ENCODE data around the gene DCDC2C.

Gene DCDC2C

DNA sequence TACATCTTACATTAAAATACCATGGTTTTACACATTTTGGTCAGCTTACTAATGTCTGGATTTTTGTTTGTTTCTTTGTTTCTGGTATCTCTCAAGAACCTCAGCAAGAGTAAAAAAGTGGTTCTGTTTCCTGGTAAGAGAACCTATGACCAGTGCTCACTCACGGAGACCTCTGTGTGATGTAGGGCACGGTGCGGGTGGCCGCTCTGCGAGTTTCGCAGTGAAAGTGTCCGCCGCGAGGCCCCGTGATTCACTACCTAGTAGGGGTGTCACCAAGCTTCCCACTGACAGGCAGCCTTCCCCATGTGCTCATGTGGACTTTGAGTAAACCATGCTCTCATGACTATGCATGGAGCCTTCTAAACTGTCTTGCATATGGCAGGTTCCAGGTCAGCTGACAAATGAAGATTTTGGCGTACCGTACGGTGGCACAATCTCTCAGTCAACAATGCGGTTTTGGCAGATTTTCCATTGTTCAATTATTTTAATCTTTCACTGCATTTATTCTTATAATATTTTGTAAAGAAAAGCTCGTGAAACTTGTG is 137.3 kb downstream of the DCDC2C start:
- DNase-seq: no peak

DNA sequence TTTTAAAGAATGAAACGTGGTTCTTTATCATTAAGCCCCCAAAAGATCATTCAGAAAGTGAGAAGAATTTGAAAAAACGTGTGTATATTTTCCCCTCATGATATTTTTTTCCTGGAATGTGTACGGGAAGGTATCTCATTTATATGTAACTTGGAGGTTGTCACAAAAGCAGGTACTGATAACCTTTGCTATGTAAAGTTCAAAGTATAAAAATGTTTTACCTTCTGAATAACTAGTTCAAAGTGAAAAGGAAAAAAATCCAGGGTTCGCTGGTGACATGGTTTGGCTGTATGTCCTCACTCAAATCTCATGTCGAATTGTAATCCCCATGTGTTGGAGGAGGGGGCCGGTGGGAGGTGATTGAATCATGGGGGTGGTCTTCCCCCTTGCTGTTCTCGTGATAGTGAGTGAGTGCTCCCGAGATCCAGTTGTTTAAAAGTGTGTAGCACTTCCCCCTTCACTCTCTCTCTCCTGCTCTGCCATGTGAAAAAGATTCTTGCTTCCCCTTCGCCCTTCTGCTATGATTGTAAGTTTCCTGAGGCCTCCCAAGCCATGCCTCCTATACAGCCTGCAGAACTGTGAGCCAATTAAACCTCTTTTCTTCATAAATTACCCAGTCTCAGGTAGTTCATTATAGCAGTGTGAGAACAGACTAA is 144.2 kb downstream of the DCDC2C start:
- DNase-seq: no peak

DNA sequence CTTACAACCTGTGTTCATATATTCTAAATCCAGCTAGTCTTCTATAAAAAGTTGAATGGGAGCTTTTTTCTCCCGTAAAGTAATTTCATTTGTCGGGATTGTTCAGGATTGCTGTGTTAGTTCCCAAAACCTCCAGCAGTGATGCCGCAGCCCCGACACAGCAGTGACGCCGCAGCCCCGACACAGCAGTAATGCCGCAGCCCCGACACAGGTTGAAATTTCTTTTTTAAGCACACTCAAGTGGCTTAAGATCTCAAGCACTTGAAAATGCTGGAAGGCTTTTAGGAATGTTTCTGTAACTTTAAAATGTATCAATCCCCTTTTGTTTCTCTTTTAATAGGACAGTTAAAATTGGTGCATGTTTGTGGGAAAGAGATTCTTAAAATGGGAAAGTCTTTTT is 145.4 kb downstream of the DCDC2C start:
- DNase-seq: no peak

DNA sequence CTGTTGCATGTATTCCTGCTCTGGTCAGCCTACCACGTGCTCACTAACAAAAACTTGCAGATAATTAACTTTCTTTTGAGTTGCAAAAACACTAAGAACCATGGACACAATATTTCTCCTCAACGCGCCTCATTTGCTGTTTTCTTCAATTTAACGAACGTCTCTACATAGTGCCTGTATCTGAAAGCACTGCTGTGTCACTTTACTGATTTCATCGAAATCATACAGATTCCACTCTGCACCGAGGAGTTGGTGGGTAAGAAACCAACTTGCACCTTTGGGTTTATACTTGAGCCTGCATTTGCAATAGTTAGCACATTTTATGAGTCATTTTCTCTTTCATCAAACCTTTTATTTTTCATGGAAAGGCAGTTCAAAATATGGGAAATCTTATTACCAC is 145.8 kb downstream of the DCDC2C start:
- no peak for DNase-seq

DNA sequence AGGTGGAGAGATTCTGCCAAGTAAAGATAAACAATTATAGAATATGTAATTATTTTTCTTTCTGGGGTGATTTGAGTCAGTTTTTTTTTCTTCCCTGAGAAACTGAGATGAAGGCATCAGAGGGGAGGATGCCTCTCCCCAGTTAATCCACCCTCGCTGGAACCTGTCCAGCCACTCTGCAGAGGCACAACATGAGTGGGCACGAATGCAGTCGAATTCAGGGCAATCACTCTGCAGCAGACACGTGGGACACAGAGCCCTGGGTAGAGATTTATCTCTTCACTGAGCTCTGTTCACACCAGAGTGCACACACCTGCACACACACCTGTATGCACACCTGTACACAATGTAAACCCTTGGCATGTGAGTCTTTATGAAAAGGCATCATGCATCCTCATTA is 154.2 kb downstream of the DCDC2C start:
- no peak for DNase-seq

DNA sequence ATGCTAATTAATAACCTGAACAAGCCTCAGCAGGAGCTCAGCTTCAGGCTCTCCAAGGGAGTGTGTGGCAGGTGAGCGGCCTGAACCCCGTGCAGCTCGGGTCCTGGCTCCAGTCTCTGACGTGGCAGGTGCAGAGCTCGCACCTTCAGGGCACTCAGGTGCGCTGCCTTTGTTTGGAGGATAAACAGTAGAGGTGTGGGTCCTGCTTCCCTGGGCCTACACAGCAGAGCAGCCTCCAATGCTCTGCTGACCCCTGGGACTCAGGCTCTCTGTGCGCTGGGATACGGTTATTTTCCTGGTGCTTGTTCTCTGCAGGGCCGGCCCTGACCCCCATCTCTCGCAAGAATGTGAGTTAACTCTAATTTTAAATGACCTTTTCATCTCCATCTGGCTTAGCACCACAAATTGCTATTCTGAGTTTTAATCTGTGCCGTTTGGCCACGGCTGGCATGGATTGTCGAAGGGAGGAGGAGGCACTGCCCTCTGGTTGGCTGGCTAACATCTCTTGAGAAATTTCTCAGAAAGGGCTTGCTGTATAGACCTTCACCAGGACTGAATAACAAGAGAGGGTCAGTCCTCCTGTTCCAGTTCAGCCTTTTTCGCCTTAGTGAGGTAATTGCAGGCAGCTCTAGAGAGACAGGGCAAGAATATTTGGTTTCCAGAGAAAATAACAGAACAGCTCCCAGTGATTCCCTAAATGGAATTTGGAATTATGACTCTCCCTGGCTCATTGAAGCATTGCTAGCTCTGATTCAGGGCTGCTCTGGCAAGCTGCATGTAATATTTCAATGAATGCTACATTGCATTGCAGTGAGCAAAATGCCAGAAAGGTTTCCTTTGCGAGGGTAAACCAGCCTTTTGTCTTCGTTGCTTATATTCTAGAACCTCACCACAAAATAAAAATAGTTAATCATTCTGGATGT is 161.8 kb downstream of the DCDC2C start:
- no peak for DNase-seq

DNA sequence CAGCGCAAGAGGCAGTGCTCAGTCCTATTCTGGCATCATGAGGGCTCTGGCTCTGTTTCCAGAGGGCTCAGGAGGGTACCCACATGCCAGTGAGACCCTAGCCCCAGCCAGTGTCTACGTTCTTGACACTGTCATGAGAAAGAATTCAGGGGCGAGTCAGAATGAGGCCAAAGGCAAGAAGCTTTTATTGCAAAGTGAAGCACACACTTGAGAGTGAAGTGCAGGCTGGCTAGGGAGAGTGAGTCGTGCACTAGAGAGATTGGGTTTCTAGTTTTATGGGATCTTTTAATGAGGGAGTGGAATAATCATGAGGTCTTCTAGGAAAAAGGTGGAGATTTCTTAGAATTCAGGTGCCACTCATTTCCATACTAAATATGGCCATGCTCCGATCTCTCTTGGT is 164.1 kb downstream of the DCDC2C start:
- no peak for DNase-seq

DNA sequence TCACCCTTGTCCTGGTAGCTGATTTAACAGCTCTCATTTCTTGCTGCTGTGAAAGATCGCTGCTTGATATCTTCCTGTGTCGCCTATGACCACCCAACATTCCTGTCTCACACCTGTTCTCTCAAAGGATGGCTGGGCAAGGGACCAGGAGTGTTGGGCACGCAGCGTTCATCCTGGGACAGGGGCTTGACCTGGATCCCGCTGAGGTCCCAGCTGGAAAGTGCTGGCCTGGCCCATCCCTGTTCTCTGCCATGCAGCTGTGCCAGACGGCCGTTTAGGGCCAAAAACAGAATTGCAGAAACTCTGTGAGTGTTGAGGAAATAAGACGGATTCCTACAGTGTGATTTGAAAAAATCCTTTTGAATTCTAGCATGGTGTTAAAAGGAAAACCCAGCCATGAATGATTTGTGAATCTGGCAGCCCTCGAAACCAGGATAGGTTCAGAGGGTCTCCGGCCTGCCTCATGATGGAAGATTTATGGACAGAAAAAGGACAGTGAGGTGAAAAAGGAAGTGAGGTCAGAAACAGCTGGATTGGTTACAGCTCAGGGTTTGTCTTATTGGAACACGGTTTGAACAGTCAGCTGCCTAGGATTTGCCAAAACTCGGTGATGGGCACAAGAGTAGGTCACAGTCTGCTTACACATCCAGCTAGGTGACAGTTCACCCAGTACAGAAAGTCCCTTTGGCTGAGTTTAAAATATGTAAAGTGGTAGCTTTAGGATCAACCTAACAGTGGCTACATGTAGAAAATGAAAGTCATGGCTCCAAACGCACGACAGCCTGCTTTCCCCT is 164.8 kb downstream of the DCDC2C start:
- no peak for DNase-seq

DNA sequence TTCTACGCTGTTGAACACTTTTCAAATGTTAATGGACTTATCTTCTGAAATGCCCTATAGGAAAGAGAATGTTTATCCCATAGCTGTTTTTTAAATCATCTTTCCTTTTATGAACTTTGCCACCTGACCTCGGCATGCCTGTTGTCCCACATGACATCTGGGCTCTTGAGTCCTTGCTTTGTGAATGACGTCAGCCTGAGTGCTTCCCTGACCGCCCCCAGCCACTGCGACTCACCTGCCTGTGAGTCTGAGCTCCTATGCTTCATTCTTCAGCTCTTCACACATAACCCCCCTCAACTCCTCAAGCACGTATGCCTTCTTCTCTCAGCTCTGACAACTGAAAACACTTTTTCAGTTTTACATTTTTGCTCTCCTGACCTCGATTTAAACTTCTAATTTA is 166.8 kb downstream of the DCDC2C start:
- DNase-seq: no peak

DNA sequence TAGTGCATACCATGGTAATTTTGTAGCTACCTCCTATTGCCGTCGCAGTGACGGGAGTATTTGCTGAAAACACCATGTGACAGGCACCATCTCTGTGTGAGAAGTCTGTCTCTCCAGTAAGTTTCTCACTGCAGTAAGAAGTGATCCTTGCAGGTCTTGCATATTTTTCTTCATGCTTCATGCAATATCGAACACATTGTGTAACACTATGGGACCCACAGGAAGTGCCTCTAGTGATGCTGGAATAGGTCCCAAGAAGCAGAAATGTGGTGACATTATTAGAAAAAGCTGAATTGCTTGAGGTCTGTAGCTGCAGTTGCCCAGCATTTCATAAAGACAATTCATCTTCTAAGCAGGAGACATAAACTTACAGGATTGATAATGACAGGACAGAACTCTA is 167.6 kb downstream of the DCDC2C start:
- DNase-seq: no peak

DNA sequence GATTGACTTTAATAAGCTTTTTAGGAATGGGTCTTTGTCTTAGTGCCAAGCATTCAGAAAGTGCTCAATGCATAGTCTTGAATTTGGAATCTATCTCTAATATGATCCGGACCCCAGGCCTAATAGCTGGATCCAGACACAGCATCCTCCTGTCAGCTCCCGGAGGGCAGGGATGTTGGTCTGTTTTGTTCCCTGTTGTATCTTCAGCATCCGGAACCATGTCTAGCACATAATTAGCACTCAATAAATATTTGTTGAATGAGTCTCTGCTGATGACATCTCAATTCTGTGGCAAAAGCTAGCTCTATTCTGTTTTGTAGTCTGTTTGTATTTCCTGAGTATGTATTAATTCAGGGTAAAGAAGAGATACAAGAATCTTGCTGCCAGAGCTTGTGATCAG is 169.1 kb downstream of the DCDC2C start:
- no peak for DNase-seq

DNA sequence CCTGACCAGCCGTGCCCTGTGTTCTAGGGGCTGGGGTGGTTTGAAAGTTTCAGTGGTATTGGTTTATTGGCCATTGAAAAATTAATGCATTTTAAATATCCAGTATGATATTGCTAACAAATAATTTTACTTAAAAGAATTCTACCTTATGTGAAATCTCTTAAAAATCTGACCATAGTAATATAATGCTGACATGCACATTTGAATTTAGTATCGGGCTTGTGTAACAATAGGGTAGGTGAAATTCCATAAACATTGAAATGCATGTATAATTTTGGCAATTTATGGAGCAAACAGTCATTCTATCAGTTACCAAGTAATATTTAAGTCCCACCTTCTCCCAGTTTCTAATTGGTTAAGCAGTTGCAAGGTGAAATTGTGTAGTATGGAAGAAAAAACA is 170.5 kb downstream of the DCDC2C start:
- no peak for DNase-seq

DNA sequence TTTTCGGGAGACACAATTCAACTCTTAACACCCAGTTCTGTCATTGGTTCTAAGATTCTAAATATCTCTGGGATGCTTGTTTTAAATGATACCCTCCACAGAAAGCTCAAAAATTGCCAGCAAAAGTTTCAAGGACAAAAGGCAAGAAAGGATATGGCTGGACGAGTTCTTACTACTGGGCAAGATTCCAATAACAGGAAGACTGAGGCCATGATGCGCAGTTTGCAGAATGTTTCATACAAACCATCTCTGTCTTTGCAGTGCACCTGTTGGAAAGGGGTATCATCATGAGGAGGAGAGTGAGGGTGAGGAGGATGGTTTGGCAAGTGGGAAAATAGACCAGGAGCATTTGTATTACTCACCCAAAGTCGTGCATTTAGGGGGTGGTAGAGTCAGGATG is 172.8 kb downstream of the DCDC2C start:
- no peak for DNase-seq

DNA sequence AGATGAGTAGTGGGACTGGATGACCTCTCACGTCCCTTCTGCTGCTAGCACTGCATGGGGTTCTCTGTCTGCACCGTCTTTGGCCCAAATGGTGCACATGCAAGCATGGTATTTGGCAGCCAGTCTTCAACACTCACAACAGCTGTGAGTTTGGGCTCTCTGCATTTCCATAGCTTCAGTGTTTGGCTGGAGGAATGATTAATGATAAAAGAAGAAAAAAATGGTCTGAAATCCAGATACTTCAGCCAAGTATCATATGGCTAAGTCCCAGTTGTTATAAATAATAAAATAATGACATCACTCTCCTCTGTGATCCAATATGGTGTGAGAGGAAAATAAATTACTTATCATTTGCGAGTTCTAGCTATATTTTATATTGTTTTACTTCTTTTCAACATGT is 173.3 kb downstream of the DCDC2C start:
- no peak for DNase-seq

DNA sequence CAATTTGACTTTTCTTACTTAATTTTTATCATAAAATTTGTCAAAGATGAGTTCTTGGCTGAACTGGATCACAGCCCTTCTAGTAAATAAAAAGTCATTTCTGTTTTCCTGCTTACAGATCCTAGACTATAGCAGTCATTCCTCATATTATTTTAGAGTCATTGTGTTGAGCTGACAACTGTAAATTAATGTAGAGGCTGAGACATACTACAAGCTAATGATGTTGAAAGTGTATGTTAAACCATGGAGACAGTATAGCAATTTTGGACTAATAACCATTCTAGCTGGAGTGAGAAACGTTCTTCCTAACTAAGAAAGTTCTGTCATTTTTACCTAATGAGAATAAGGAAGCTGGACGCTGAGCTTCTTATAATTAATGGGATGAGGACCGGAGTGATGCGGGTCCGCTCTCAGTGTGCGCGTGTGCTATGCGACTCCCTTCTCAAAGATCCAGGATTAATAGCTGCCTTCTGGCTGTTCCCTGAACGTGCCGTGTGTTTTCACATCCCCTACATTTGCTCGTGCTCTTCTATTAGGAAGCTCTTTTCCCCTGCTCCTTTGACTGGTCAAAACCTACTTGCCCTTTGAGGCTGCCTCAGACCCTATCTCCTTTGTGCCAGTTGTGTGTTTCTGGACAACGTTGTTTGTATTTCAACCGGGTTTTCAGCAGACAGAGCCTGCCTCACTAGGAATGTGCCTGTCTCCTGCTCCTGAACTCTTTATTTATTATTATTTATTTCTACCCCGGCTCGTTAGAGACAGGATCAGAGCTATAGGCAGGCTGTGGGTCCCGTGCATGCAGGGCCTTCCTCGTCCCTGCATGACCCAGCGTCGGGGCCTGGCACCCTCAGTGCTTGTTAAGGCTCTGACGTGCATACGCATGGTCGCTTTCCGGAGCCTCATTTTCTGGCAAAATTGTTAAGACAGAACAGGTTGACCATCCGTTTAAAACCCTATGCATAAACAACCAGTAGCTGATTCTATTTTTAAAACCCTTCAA is 182.6 kb downstream of the DCDC2C start:
- DNase-seq: no peak

DNA sequence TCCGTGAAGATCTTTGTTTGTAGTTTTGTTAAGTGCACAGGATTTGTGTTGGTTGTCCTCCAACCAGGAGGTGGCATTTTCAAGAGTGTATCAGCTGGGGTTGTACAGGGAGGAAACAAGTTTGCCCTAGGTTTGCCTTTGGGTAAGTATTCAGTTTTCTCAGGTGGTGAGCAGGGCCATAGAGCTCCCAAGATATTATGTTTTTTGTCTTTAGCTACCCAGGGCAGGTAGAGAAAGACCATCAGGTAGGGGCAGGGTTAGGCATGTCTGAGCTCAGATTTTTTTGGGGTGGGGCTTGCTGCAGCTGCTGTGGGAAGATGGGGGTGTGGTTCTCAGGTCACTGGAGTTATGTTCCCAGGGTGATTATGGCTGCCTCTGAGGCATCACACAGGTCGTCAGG is 191.6 kb downstream of the DCDC2C start:
- no peak for DNase-seq
